22Rv1 (cell line): ENCODE measurements around the gene EXOC4.

Experiments used
- CTCF ChIP-seq: fragments of 450-650 bp; IDR thresholded peaks from 2 replicates; pipeline ENCODE4 v1.5.1; 2017; ENCODE audit warnings: mild to moderate bottlenecking
- ZFX ChIP-seq: fragments of 450-650 bp; IDR thresholded peaks from 2 replicates; pipeline ENCODE4 v1.6.1; 2017; ENCODE audit warnings: antibody characterized with exemption, borderline replicate concordance

GRCh38 chr7:133718131-133718530 is 465.3 kb downstream of the EXOC4 start:
- TF ChIP-seq CTCF (no peak), ZFX (no peak)
